Dedifferentiated amniotic fluid mesenchymal stem cell (primary cell): ENCODE measurements around the gene PCDH17.

Source experiments
- DNase-seq: peaks from one replicate; pipeline ENCODE4 v3.0.0-alpha.2; 2016; ENCODE audit errors: extremely low spot score

The PCDH17 gene

GRCh38 chr13:57631596-57632275, at the start of gene PCDH17:
Gene PCDH17, plus strand, starts transcription at chr13:57631744. Its CDS starts 803 bp downstream, at chr13:57632547.
- no peak for DNase-seq

GRCh38 chr13:57582032-57582431, 49.5 kb upstream of the PCDH17 start:
- DNase-seq: no peak

- DNase-seq: no peak
Observed at GRCh38 chr13:57583529-57583928, 48.0 kb upstream of the PCDH17 start.

- DNase-seq: no peak
Observed at GRCh38 chr13:57588639-57589038, 42.9 kb upstream of the PCDH17 start.

GRCh38 chr13:57595775-57596174, 35.8 kb upstream of the PCDH17 start:
- no peak for DNase-seq

GRCh38 chr13:57601536-57601935, 30.0 kb upstream of the PCDH17 start:
- no peak for DNase-seq

GRCh38 chr13:57604442-57604841, 27.1 kb upstream of the PCDH17 start:
- DNase-seq: no peak

GRCh38 chr13:57611969-57612368, 19.6 kb upstream of the PCDH17 start:
- DNase-seq: no peak

GRCh38 chr13:57612568-57612967, 19.0 kb upstream of the PCDH17 start:
- DNase-seq: no peak

GRCh38 chr13:57624565-57625435, 6.7 kb upstream of the PCDH17 start:
- no peak for DNase-seq

- DNase-seq: no peak
Observed at GRCh38 chr13:57627663-57628062, 3.9 kb upstream of the PCDH17 start.

GRCh38 chr13:57629391-57629804, 2.1 kb upstream of the PCDH17 start:
- DNase-seq: no peak

- DNase-seq: no peak
Observed at GRCh38 chr13:57629821-57630235, 1.7 kb upstream of the PCDH17 start.

GRCh38 chr13:57630661-57631595, 616 bp upstream of the PCDH17 start:
- DNase-seq: no peak

GRCh38 chr13:57632276-57633140, 964 bp downstream of the PCDH17 start:
- no peak for DNase-seq

- no peak for DNase-seq
Observed at GRCh38 chr13:57633141-57633949, 1.8 kb downstream of the PCDH17 start.

- DNase-seq: no peak
Observed at GRCh38 chr13:57633950-57634838, 2.6 kb downstream of the PCDH17 start.

- no peak for DNase-seq
Observed at GRCh38 chr13:57634839-57635165, 3.3 kb downstream of the PCDH17 start.

GRCh38 chr13:57635541-57636085, 4.1 kb downstream of the PCDH17 start:
- DNase-seq: no peak
